H1 (cell line): Measurements from ENCODE around the gene RPS6KA2.

Experiments
- ATF3 ChIP-seq: IDR thresholded peaks from 2 replicates; pipeline ENCODE4 v1.6.1; 2011; ENCODE audit warnings: low read depth, mild to moderate bottlenecking, low read length; ENCODE audit not compliant: insufficient read depth
- EGR1 ChIP-seq: IDR thresholded peaks from 2 replicates; pipeline ENCODE4 v1.6.1; 2011; ENCODE audit warnings: low read depth, low read length, borderline replicate concordance
- EP300 ChIP-seq, 2 experiments: IDR thresholded peaks; 1 replicate in 1 of 2; 2 replicates in 1 of 2; pipeline ENCODE4 v1.6.1; 2011 to 2012; ENCODE audit warnings: low read depth in 2 of 2, low read length in 2 of 2, mild to moderate bottlenecking in 2 of 2, borderline replicate concordance in 1 of 2, inconsistent platforms in 1 of 2, moderate library complexity in 1 of 2
- EZH2 ChIP-seq: fragments of 200-600 bp; sonication (generic); IDR thresholded peaks from 2 replicates; pipeline ENCODE4 v1.7.1; 2012; ENCODE audit warnings: low read depth, mild to moderate bottlenecking, moderate library complexity, low read length, inconsistent platforms; ENCODE audit not compliant: severe bottlenecking
- JUND ChIP-seq: IDR thresholded peaks from 2 replicates; pipeline ENCODE4 v1.6.1; 2011; ENCODE audit warnings: mild to moderate bottlenecking, improper control_type of control experiment, low read length
- MAX ChIP-seq: IDR thresholded peaks from 2 replicates; pipeline ENCODE4 v1.6.1; 2012; ENCODE audit warnings: inconsistent platforms
- POLR2A ChIP-seq, 2 experiments: IDR thresholded peaks; 1 replicate in 1 of 2; 2 replicates in 1 of 2; pipeline ENCODE4 v1.6.1; 2011; ENCODE audit warnings: low read depth in 2 of 2, low read length in 2 of 2, mild to moderate bottlenecking in 2 of 2; ENCODE audit errors: control extremely low read depth in 1 of 2
- POLR2AphosphoS5 ChIP-seq: IDR thresholded peaks from 2 replicates; pipeline ENCODE4 v1.6.1; 2011; ENCODE audit warnings: low read depth, low read length
- TAF1 ChIP-seq: IDR thresholded peaks from 2 replicates; pipeline ENCODE4 v1.6.1; 2011; ENCODE audit warnings: mild to moderate bottlenecking, low read depth, low read length
- USF2 ChIP-seq: IDR thresholded peaks from 2 replicates; pipeline ENCODE4 v1.6.1; 2011; ENCODE audit warnings: low read length, improper control_type of control experiment
- TF ChIP-seq, protein P1 (sequence below), 3 experiments: IDR thresholded peaks; 1 replicate in 2 of 3; 2 replicates in 1 of 3; pipeline versions ENCODE4 v1.5.1 to v1.6.1; 2011; ENCODE audit warnings: low read length in 3 of 3, mild to moderate bottlenecking in 3 of 3, inconsistent platforms in 2 of 3, low read depth in 1 of 3, moderate library complexity in 1 of 3; ENCODE audit not compliant: insufficient read depth in 1 of 3; ENCODE audit errors: control extremely low read depth in 1 of 3

DNA sequence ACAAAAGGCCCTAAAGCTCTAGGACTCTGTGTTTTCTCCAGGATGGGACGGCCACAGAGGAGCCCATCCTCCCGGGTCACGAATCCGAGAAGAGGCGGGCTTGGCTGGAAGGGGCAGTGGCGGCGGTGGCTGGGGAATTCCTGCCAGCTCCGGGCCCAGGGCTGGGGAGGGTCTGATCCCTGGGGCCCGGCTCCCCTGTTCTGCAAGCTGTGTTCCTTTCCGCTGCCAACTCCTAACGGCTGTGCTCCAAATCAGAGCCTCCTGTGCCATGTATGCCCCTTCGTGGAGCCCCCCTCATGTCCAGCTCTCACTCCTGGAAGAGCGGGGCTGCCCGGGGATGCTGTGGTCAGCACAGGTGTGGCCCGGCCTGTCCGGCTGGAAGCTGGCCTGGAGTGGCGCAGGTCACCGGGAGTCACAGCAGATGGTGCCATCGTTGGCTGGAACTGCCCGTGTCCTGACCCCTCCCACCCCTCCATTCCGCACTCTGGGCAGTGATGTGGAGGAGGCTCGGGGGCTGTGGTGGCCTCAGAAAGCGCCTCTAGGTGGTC is 156.1 kb downstream of the RPS6KA2 start:
- TF ChIP-seq, protein P1, sequence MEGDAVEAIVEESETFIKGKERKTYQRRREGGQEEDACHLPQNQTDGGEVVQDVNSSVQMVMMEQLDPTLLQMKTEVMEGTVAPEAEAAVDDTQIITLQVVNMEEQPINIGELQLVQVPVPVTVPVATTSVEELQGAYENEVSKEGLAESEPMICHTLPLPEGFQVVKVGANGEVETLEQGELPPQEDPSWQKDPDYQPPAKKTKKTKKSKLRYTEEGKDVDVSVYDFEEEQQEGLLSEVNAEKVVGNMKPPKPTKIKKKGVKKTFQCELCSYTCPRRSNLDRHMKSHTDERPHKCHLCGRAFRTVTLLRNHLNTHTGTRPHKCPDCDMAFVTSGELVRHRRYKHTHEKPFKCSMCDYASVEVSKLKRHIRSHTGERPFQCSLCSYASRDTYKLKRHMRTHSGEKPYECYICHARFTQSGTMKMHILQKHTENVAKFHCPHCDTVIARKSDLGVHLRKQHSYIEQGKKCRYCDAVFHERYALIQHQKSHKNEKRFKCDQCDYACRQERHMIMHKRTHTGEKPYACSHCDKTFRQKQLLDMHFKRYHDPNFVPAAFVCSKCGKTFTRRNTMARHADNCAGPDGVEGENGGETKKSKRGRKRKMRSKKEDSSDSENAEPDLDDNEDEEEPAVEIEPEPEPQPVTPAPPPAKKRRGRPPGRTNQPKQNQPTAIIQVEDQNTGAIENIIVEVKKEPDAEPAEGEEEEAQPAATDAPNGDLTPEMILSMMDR (IDR thresholded peaks at IDR 0.05; ENCODE audit: control extremely low read depth in 1 of 3, insufficient read depth in 1 of 3, low read depth in 1 of 3, low read length in 3 of 3): no peak
- TF ChIP-seq EGR1 (no peak), EP300 (IDR thresholded peaks at IDR 0.05; ENCODE audit: borderline replicate concordance in 1 of 2, low read depth in 2 of 2, low read length in 2 of 2) (no peak), ATF3 (no peak), MAX (no peak), POLR2AphosphoS5 (no peak), POLR2A (IDR thresholded peaks at IDR 0.05; ENCODE audit: control extremely low read depth in 1 of 2, low read depth in 2 of 2, low read length in 2 of 2) (no peak), EZH2 (no peak), TAF1 (no peak), JUND (no peak), USF2 (no peak)
